SK-N-MC (cell line): ENCODE results near the gene DHX32.

ENCODE experiments used
- EZH2 ChIP-seq: fragments of 200-600 bp; sonication (generic); IDR thresholded peaks from one replicate; pipeline ENCODE4 v1.6.1; 2017; ENCODE audit warnings: antibody characterized with exemption
- FOXP2 ChIP-seq: optimal IDR thresholded peaks from 2 replicates; pipeline ENCODE3; 2011; ENCODE audit warnings: mild to moderate bottlenecking, moderate library complexity; ENCODE audit not compliant: insufficient read depth; ENCODE audit errors: extremely low read length, control extremely low read depth
- POLR2AphosphoS5 ChIP-seq: IDR thresholded peaks from 2 replicates; pipeline ENCODE4 v1.6.1; 2012; ENCODE audit warnings: mild to moderate bottlenecking, low read depth, low read length, borderline replicate concordance

GRCh38 chr10:125925262-125925834 lies 44.3 kb upstream of the DHX32 start:
- no peak for TF ChIP-seq EZH2
- TF ChIP-seq POLR2AphosphoS5: no peak
- TF ChIP-seq FOXP2: no peak
